GM12878 (cell line): ENCODE results near the gene SMIM12. TPM values are rescaled to one million over a fixed set of nuclear protein-coding genes. Genes with fewer than 3 reads are reported as not detected.

ENCODE experiments used
- ATAC-seq: fragments of 200-7000 bp; cut with Tn5 transposase; 3 replicates; pipeline ENCODE4 v1.9.1; 2020; ENCODE audit warnings: mild to moderate bottlenecking, moderate library complexity
- BruUV-seq: library from RNA; stranded (reverse); fragments of 400-500 nt; replicated peaks from 2 replicates; lab custom pipeline; 2021; lab: Mats Ljungman, UMichigan
- CTCF ChIA-PET: fragments of 300-600 bp; sonication (Branson Sonifier 250); formaldehyde crosslinking; extraction: SDS; loops from one replicate; lab custom pipeline; 2021; ENCODE audit warnings: inconsistent platforms; lab: Yijun Ruan, JAX
- POLR2A ChIA-PET: fragments of 350-600 bp; formaldehyde crosslinking; extraction: SDS; loops from one replicate; lab custom pipeline; 2021; ENCODE audit warnings: inconsistent platforms; lab: Charles Lee
- RAD21 ChIA-PET: fragments of 300-600 bp; sonication (Branson Sonifier 250); formaldehyde crosslinking; loops from one replicate; lab custom pipeline; 2023; ENCODE audit warnings: antibody characterized with exemption; ENCODE audit not compliant: unreplicated experiment; lab: Charles Lee
- SMC1A ChIA-PET: fragments of 300-600 bp; sonication (Branson Sonifier 250); formaldehyde crosslinking; loops from one replicate; lab custom pipeline; 2023; ENCODE audit not compliant: unreplicated experiment, uncharacterized antibody; lab: Charles Lee
- DNase-seq: peaks from one replicate; pipeline ENCODE4 v3.0.0-alpha.2; 2011; ENCODE audit warnings: low read depth, low spot score
- FAIRE-seq: peaks from 3 replicates; lab custom pipeline; 2011; peaks lifted over from hg19 to GRCh38; lab: Jason Lieb, UNC
- H2AFZ ChIP-seq: 2 replicates; pipeline ENCODE4 v1.6.0; 2011; ENCODE audit warnings: low read depth, low read length, control low read depth; ENCODE audit not compliant: control insufficient read depth
- H3K27ac ChIP-seq: 2 replicates; pipeline ENCODE4 v1.5.1; 2011; ENCODE audit warnings: control low read depth; ENCODE audit not compliant: control insufficient read depth, insufficient read depth
- H3K27me3 ChIP-seq, 2 experiments: replicated peaks in 1 of 2; 2 replicates each; pipeline versions ENCODE4 v1.6.0 to v1.6.1; 2011; ENCODE audit warnings: low read length in 1 of 2; ENCODE audit not compliant: control insufficient read depth in 2 of 2, insufficient read depth in 2 of 2
- H3K36me3 ChIP-seq, 2 experiments: 2 replicates each; pipeline ENCODE4 v1.5.1; 2011; ENCODE audit warnings: low read length in 1 of 2; ENCODE audit not compliant: control insufficient read depth in 2 of 2, insufficient read depth in 2 of 2
- H3K4me1 ChIP-seq: 2 replicates; pipeline ENCODE4 v1.6.1; 2011; ENCODE audit warnings: mild to moderate bottlenecking, low read length, moderate library complexity, mixed read lengths; ENCODE audit not compliant: control insufficient read depth, insufficient read depth
- H3K4me2 ChIP-seq: 2 replicates; pipeline ENCODE4 v1.6.0; 2011; ENCODE audit warnings: control low read depth; ENCODE audit not compliant: control insufficient read depth, insufficient read depth
- H3K4me3 ChIP-seq: fragments of 200-600 bp; sonication (generic); 2 replicates; pipeline ENCODE4 v1.5.1; 2016
- H3K79me2 ChIP-seq: 2 replicates; pipeline ENCODE4 v1.6.0; 2011; ENCODE audit warnings: low read length; ENCODE audit not compliant: control insufficient read depth, insufficient read depth
- H3K9ac ChIP-seq: 2 replicates; pipeline ENCODE4 v1.8.0; 2011; ENCODE audit warnings: low read length, control low read depth, mixed read lengths; ENCODE audit not compliant: control insufficient read depth, insufficient read depth
- H3K9me3 ChIP-seq: replicated peaks from 3 replicates; pipeline ENCODE4 v1.5.1; 2011; ENCODE audit warnings: mild to moderate bottlenecking, low read length; ENCODE audit not compliant: control insufficient read depth, insufficient read depth
- H4K20me1 ChIP-seq: 2 replicates; pipeline ENCODE4 v1.6.0; 2011; ENCODE audit not compliant: control insufficient read depth, insufficient read depth
- BMI1 ChIP-seq: fragments of 450-650 bp; IDR thresholded peaks from 2 replicates; pipeline ENCODE4 v1.6.1; 2016; ENCODE audit warnings: mild to moderate bottlenecking, moderate library complexity, borderline replicate concordance
- MEF2B ChIP-seq: fragments of 450-650 bp; IDR thresholded peaks from 2 replicates; pipeline ENCODE4 v1.6.1; 2018; ENCODE audit warnings: mild to moderate bottlenecking, moderate library complexity; ENCODE audit not compliant: partially characterized antibody, poor library complexity, severe bottlenecking
- ZNF592 ChIP-seq: fragments of 450-650 bp; IDR thresholded peaks from 2 replicates; pipeline ENCODE4 v1.6.1; 2017; ENCODE audit warnings: mild to moderate bottlenecking, moderate library complexity
- WGBS: methylation state at CpG from one replicate; pipeline ENCODE4 v1.1.6; 2016; ENCODE audit warnings: low lambda C conversion rate; ENCODE audit not compliant: insufficient replicate concordance, insufficient coverage; ENCODE audit errors: missing lambda C conversion rate; 5-methylcytosine and 5-hydroxymethylcytosine counted together
- in situ Hi-C: fragments of 300-500 bp; cut with MboI; formaldehyde crosslinking; loops from 9 replicates; pipeline ENCODE4 v1.14.3; 2018; ENCODE audit warnings: mixed read lengths
- intact Hi-C: fragments of 100-400 bp; cut with micrococcal nuclease; formaldehyde crosslinking; loops from one replicate; pipeline ENCODE4 v1.14.2; 2022; ENCODE audit not compliant: unreplicated experiment
- polyA plus RNA-seq, 11 experiments: library from polyadenylated mRNA; depleted of rRNA in 4 of 11; unstranded in 6 of 11; stranded (reverse) in 5 of 11; fragments of >200 nt; fragmentation: Nextera tagmentation in 4 of 11; fragmentation: Illumina TruSeq in 1 of 11; extraction: Ambion mirVana in 4 of 11; extraction: Trizol in 1 of 11; gene quantifications; 1 replicate in 1 of 11; 2 replicates in 10 of 11; pipeline versions ENCODE4 v1.2.1 to v1.2.3, GENCODE V29; 2011 to 2016; ENCODE audit warnings: inconsistent platforms in 2 of 11, missing spikeins in 2 of 11, low read depth in 1 of 11
- total RNA-seq, 4 experiments: library from RNA; depleted of rRNA in 3 of 4; stranded (reverse); fragments of >200 nt in 3 of 4; fragmentation: Illumina TruSeq in 1 of 4; extraction: Trizol in 1 of 4; gene quantifications; 2 replicates each; pipeline versions ENCODE4 v1.2.1 to v1.2.3, GENCODE V29; 2013 to 2021

Gene SMIM12
- total and polyA plus RNA-seq, 10 of the 15 experiments (the other 5 are each of a cell fraction or from before 2014, with no cell fraction given): 26.1 to 81.5 (median 44.1) TPM

DNA sequence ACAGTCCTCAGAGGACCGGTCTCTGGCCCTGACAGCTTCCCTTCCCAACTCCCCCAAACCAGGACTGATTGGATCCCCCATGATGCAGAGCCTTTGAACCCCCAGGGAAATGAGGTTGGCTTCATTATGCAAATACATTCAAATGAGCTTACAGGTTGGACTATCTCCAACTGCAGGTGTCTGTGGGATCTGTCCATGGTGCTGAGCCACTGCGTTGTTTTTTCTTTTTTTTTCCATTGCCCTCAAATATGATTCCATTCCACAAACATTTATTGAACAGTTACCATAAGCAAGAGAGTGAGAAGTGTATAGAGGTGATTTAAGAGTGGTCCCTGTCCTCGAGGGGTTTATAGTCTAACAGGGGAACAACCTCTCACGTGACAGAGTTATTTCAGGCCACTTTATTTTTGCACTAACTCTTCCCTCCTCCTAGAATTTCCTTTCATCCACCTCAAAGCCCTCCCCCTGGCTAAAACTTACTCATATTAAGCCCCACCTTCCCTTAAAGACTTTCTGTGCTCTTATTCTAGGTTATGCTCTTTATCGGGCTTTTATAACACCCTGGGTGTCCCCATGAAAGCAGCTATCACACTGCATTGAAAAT, 48.0 kb upstream of the SMIM12 start (continued):
- TF ChIP-seq ZNF592 (no peak), BMI1 (no peak)

GRCh38 chr1:34906756-34907155, 47.2 kb upstream of the SMIM12 start:
- DNase-seq: no peak
- Histone ChIP-seq H3K9me3 (no peaks in the 10 kb centered on the region), H3K4me3 (no peak overlapping the region), H4K20me1 (no peaks in the 10 kb centered on the region), H3K36me3 (no peaks in the 10 kb centered on the region), H3K4me2 (no peak overlapping the region), H3K27ac (no peak overlapping the region), H3K27me3 (peaks cover 0 to 5% of the 10 kb centered on the region in 2 experiments; a peak in 3 of 4 replicates), H2AFZ (no peak overlapping the region), H3K9ac (no peak overlapping the region), H3K4me1 (no peaks in the 10 kb centered on the region), H3K79me2 (no peaks in the 10 kb centered on the region)
- TF ChIP-seq MEF2B: no peak
- FAIRE-seq: no peak
- no peak for ATAC-seq
- SMC1A ChIA-PET: interaction anchor here (0.5 kb wide), 1 partner anchor 52 kb away, joined by 4 read pairs; no protein-coding TSS in a partner anchor
- in situ Hi-C loops: no loop called here
- CTCF ChIA-PET: no interaction called here
- intact Hi-C loops: no loop called here
- BruUV-seq: no TSS peak
- POLR2A ChIA-PET: no interaction called here
- 25% methylated on average over 4 of the region's 4 CpGs for WGBS
- RAD21 ChIA-PET: no interaction called here
